Posterior cingulate gyrus (tissue), 11 donors: ENCODE measurements around the gene LYRM7.
"Not testable (repeated sequence)": the region's sequence is repeated elsewhere in the genome, so short reads cannot be mapped to it uniquely, and the experiment has no call there.

Experiments
- DNase-seq, 10 donors: peaks; one replicate each; pipeline versions ENCODE4 v3.0.0 to v3.0.0-alpha.2; 2020 to 2021; ENCODE audit warnings: mixed read lengths in 3 of 10
- intact Hi-C: fragments of 100-400 bp; cut with DNase I; formaldehyde crosslinking; loops from one replicate; pipeline ENCODE4 v1.15.1; 2023

The LYRM7 gene

DNA sequence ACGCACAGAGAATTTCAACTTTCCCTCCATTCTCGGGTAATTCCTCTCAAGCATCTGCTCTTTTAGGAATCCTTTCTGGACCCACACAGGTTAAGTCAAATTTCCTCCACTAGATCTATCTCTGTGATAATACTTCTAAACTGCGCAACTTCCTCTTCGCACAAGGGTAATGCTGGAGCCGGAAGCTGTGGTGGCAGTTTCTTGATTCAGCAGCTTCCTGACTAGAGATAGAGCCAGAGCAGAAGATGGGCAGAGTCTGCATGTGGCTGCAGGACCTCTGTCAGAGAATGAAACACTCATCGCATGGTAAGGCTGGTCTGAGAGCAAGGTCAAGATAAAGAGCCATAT lies 82.1 kb downstream of the LYRM7 start:
- DNase-seq, result peak in 4 of 10 donors; percentile 11 to 85 (median 26)
- intact Hi-C loops, result no loop called here

DNA sequence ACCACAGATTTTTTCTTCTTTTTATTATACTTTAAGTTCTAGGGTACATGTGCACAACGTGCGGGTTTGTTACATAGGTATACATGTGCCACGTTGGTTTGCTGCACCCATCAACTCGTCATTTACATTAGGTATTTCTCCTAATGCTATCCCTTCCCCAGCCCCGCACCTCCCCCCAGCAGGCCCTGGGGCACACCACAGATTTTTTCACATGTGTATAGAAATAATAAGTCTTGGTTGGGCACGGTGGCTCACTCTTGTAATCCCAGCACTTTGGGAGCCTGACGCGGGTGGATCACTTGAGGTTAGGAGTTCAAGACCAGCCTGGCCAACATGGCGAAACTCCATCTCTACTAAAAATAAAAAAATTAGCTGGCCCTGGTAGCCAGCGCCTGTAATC lies 83.3 kb downstream of the LYRM7 start:
- DNase-seq, intact Hi-C loops: not testable (repeated sequence)

DNA sequence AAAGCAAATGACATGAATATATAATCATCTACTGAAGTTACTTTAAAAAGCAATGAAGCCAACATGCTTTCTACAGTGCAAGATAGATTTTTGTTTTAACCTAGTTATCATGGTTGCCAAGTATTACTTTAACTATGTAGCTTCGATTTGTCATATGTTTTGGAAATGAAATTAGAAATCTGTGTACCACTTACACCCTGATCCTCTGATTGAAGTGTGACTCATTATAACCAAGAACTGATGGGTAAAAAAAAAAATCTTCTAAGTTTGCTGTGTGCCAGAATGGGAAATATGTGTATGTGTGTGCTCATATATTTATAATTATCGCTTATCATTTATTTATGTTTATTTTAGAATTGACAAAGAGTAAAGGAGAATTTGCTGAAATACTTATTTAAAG lies 84.0 kb downstream of the LYRM7 start:
- no peak for DNase-seq
- intact Hi-C loops, result no loop called here
